ENCODE data around the gene NLGN2. TPM values are rescaled to one million over a fixed set of nuclear protein-coding genes. Genes with fewer than 3 reads are reported as not detected.
"Not testable (repeated sequence)": the region's sequence is repeated elsewhere in the genome, so short reads cannot be mapped to it uniquely, and the experiment has no call there.

Gene NLGN2
- total RNA-seq, 1 experiment from 2014 or later, result 76.7 TPM

DNA sequence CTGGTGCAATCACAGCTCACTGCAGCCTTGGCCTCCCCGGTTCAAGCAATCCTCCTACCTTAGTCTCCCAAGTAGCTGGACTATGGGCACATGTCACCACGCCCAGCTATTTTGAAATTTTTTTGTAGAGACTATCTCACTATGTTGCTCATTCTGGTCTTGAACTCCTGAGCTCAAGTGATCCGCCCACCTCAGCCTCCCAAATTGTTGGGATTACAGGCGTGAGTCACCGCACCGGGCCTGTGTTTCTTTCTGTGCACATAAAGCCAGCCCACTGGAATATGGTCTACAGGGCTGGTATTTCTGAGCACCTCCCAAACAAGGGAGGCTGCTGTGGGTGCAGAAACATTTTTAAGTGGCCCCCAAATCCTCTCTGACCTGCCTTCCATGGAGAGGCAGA is 44.3 kb upstream of the NLGN2 start:
- Mint-ChIP-seq H3K27ac (no peak overlapping the region), H3K27me3 (ENCODE audit: low read depth) (peaks cover 2% of the 10 kb centered on the region; the same call in 1 of the 2 replicates), H3K9me3 (no peaks in the 10 kb centered on the region), H3K4me3 (no peak overlapping the region), H3K36me3 (no peaks in the 10 kb centered on the region), H3K4me1 (peaks cover 14% of the 10 kb centered on the region)
- ChIA-PET CTCF (interaction anchor here (0.6 to 1.2 kb wide), 3 partner anchors 13 to 197 kb away, joined by 3 to 4 read pairs (median 4); no protein-coding TSS in a partner anchor), POLR2A (no interaction called here)
- no peak for DNase-seq (ENCODE audit: low spot score)
- TF ChIP-seq ESRRA (CRISPR knock-in tag; IDR thresholded peaks at IDR 0.05; ENCODE audit: borderline replicate concordance) (no peak), SOX15 (CRISPR knock-in tag; IDR thresholded peaks at IDR 0.05) (no peak)
- TF ChIP-seq, protein P1, sequence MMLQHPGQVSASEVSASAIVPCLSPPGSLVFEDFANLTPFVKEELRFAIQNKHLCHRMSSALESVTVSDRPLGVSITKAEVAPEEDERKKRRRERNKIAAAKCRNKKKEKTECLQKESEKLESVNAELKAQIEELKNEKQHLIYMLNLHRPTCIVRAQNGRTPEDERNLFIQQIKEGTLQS (CRISPR knock-in tag; conservative IDR thresholded peaks at IDR 0.05), result no peak
- TF ChIP-seq, protein P2, sequence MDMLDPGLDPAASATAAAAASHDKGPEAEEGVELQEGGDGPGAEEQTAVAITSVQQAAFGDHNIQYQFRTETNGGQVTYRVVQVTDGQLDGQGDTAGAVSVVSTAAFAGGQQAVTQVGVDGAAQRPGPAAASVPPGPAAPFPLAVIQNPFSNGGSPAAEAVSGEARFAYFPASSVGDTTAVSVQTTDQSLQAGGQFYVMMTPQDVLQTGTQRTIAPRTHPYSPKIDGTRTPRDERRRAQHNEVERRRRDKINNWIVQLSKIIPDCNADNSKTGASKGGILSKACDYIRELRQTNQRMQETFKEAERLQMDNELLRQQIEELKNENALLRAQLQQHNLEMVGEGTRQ (CRISPR knock-in tag; IDR thresholded peaks at IDR 0.05), result no peak
- TF ChIP-seq, protein P3, sequence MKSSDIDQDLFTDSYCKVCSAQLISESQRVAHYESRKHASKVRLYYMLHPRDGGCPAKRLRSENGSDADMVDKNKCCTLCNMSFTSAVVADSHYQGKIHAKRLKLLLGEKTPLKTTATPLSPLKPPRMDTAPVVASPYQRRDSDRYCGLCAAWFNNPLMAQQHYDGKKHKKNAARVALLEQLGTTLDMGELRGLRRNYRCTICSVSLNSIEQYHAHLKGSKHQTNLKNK (CRISPR knock-in tag; IDR thresholded peaks at IDR 0.05), result no peak
- TF ChIP-seq, protein P4, sequence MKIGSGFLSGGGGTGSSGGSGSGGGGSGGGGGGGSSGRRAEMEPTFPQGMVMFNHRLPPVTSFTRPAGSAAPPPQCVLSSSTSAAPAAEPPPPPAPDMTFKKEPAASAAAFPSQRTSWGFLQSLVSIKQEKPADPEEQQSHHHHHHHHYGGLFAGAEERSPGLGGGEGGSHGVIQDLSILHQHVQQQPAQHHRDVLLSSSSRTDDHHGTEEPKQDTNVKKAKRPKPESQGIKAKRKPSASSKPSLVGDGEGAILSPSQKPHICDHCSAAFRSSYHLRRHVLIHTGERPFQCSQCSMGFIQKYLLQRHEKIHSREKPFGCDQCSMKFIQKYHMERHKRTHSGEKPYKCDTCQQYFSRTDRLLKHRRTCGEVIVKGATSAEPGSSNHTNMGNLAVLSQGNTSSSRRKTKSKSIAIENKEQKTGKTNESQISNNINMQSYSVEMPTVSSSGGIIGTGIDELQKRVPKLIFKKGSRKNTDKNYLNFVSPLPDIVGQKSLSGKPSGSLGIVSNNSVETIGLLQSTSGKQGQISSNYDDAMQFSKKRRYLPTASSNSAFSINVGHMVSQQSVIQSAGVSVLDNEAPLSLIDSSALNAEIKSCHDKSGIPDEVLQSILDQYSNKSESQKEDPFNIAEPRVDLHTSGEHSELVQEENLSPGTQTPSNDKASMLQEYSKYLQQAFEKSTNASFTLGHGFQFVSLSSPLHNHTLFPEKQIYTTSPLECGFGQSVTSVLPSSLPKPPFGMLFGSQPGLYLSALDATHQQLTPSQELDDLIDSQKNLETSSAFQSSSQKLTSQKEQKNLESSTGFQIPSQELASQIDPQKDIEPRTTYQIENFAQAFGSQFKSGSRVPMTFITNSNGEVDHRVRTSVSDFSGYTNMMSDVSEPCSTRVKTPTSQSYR (CRISPR knock-in tag; IDR thresholded peaks at IDR 0.05), result no peak
- TF ChIP-seq, protein P5, sequence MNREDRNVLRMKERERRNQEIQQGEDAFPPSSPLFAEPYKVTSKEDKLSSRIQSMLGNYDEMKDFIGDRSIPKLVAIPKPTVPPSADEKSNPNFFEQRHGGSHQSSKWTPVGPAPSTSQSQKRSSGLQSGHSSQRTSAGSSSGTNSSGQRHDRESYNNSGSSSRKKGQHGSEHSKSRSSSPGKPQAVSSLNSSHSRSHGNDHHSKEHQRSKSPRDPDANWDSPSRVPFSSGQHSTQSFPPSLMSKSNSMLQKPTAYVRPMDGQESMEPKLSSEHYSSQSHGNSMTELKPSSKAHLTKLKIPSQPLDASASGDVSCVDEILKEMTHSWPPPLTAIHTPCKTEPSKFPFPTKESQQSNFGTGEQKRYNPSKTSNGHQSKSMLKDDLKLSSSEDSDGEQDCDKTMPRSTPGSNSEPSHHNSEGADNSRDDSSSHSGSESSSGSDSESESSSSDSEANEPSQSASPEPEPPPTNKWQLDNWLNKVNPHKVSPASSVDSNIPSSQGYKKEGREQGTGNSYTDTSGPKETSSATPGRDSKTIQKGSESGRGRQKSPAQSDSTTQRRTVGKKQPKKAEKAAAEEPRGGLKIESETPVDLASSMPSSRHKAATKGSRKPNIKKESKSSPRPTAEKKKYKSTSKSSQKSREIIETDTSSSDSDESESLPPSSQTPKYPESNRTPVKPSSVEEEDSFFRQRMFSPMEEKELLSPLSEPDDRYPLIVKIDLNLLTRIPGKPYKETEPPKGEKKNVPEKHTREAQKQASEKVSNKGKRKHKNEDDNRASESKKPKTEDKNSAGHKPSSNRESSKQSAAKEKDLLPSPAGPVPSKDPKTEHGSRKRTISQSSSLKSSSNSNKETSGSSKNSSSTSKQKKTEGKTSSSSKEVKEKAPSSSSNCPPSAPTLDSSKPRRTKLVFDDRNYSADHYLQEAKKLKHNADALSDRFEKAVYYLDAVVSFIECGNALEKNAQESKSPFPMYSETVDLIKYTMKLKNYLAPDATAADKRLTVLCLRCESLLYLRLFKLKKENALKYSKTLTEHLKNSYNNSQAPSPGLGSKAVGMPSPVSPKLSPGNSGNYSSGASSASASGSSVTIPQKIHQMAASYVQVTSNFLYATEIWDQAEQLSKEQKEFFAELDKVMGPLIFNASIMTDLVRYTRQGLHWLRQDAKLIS (CRISPR knock-in tag; IDR thresholded peaks at IDR 0.05; ENCODE audit: borderline replicate concordance), result no peak
- TF ChIP-seq, protein P6, sequence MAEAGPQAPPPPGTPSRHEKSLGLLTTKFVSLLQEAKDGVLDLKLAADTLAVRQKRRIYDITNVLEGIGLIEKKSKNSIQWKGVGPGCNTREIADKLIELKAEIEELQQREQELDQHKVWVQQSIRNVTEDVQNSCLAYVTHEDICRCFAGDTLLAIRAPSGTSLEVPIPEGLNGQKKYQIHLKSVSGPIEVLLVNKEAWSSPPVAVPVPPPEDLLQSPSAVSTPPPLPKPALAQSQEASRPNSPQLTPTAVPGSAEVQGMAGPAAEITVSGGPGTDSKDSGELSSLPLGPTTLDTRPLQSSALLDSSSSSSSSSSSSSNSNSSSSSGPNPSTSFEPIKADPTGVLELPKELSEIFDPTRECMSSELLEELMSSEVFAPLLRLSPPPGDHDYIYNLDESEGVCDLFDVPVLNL (CRISPR knock-in tag; IDR thresholded peaks at IDR 0.05; ENCODE audit: borderline replicate concordance, low read depth), result no peak
- ATAC-seq, result no peak

DNA sequence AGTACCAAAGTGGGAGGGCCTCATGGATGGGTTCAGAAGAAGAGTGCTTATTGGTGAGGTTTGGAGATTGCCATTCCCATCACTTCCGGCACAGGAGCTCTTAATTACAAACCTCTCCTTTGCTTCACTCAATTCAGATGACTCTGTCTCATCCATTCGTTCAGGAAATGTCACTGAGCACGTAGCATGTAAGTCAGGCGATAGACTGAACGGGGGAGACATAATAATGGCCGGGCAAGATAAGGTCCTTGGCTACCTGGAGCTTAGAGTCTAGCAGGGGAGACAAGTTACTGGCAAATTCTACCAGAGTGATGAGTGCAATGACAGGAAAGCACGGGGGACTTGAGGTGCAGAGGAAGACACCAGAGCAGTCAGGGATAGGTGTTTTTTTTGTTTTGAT is 41.7 kb upstream of the NLGN2 start:
- H3K27ac Mint-ChIP-seq; H3K4me3 Mint-ChIP-seq; DNase-seq (ENCODE audit: low spot score); ATAC-seq; H3K27me3 Mint-ChIP-seq (ENCODE audit: low read depth); H3K9me3 Mint-ChIP-seq; H3K36me3 Mint-ChIP-seq: not testable (repeated sequence)
- H3K4me1 Mint-ChIP-seq, result peaks cover 29% of the 10 kb centered on the region
- ChIA-PET POLR2A (interaction anchor here (0.5 kb wide), 1 partner anchor 167 kb away, joined by 5 read pairs; no protein-coding TSS in a partner anchor), CTCF (interaction anchor here (0.8 to 1.6 kb wide), 2 partner anchors 10 to 194 kb away, joined by 3 to 4 read pairs; no protein-coding TSS in a partner anchor)

DNA sequence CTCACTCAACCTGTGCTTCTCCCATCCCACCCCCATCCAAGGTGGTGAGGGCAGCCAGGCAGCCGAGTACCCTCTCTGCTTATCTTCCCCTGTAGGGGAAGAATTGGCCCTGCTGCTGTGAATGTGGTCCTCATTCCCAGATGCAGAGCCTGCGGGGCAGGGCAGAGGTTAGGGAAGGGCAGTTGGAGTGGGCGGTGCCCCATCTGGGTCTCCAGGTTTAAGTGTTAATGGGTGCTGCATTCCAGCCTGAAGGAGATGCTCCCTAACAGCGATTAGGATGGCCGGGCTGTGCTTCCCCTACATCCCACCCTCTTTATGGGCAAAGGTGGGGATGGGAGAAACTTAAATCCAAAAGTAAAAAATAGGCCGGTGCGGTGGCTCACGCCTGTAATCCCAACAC is 40.6 kb upstream of the NLGN2 start:
- CTCF ChIA-PET, result interaction anchor here (0.7 to 2.2 kb wide), 5 partner anchors 11 to 194 kb away, joined by 3 to 9 read pairs (median 6); no protein-coding TSS in a partner anchor

More for the DNA sequence above, 40.6 kb upstream of the NLGN2 start:
- Mint-ChIP-seq H3K36me3 (no peaks in the 10 kb centered on the region), H3K4me3 (no peak overlapping the region), H3K9me3 (no peaks in the 10 kb centered on the region), H3K27ac (0 out of 2 replicates have a peak overlapping the region, but pooled peaks have one; percentile 19), H3K4me1 (peaks cover 29% of the 10 kb centered on the region), H3K27me3 (ENCODE audit: low read depth) (peaks cover 4% of the 10 kb centered on the region)
- POLR2A ChIA-PET, result no interaction called here
- no peak for DNase-seq (ENCODE audit: low spot score)
- TF ChIP-seq CREM (CRISPR knock-in tag; IDR thresholded peaks at IDR 0.05), result no peak
- ATAC-seq, result peak; percentile 74

All from WTC11 (cell line).